Spleen (tissue), 11 donors: ENCODE measurements around the gene MT3. TPM values are rescaled to one million over a fixed set of nuclear protein-coding genes. Genes with fewer than 3 reads are reported as not detected.

Experiments used
- DNase-seq: peaks from one replicate; pipeline ENCODE4 v3.0.0-alpha.2; 2020
- H3K27ac ChIP-seq, 8 donors: fragments of 200-600 bp; sonication (generic) in 7 of 8; 1 replicate in 4 of 8; 2 replicates in 4 of 8; pipeline versions ENCODE4 v1.5.0 to v1.8.0; 2016 to 2021; ENCODE audit warnings: inconsistent platforms in 4 of 8, mild to moderate bottlenecking in 4 of 8, moderate library complexity in 1 of 8
- H3K27me3 ChIP-seq, 7 donors: fragments of 200-600 bp; sonication (generic) in 6 of 7; replicated peaks in 1 of 7; 1 replicate in 4 of 7; 2 replicates in 3 of 7; pipeline versions ENCODE4 v1.5.0 to v1.8.0; 2016 to 2021; ENCODE audit warnings: inconsistent platforms in 3 of 7, mild to moderate bottlenecking in 1 of 7
- H3K36me3 ChIP-seq, 6 donors: fragments of 200-600 bp; sonication (generic) in 5 of 6; 1 replicate in 4 of 6; 2 replicates in 2 of 6; pipeline versions ENCODE4 v1.5.0 to v1.8.0; 2016 to 2021; ENCODE audit warnings: inconsistent platforms in 2 of 6
- H3K4me1 ChIP-seq, 6 donors: fragments of 200-600 bp; sonication (generic) in 5 of 6; 1 replicate in 3 of 6; 2 replicates in 3 of 6; pipeline versions ENCODE4 v1.5.0 to v1.8.0; 2016 to 2021; ENCODE audit warnings: inconsistent platforms in 3 of 6
- H3K4me3 ChIP-seq, 8 donors: fragments of 200-600 bp; sonication (generic) in 7 of 8; 1 replicate in 4 of 8; 2 replicates in 4 of 8; pipeline versions ENCODE4 v1.5.0 to v1.8.0; 2016 to 2021; ENCODE audit warnings: inconsistent platforms in 4 of 8, mild to moderate bottlenecking in 4 of 8, moderate library complexity in 2 of 8
- H3K9me3 ChIP-seq, 8 donors: fragments of 200-600 bp; sonication (generic) in 7 of 8; 1 replicate in 4 of 8; 2 replicates in 4 of 8; pipeline versions ENCODE4 v1.5.0 to v1.8.0; 2016 to 2021; ENCODE audit warnings: inconsistent platforms in 4 of 8
- CTCF ChIP-seq, 11 experiments: fragments of 200-600 bp in 7 of 11; fragments of 450-650 bp in 4 of 11; sonication (generic) in 4 of 11; IDR thresholded peaks in 8 of 11; conservative IDR thresholded peaks in 3 of 11; 1 replicate in 7 of 11; 2 replicates in 4 of 11; pipeline versions ENCODE4 v1.4.0 to v1.8.0; 2016 to 2021; ENCODE audit warnings: antibody characterized with exemption in 11 of 11, inconsistent platforms in 4 of 11, mild to moderate bottlenecking in 1 of 11
- POLR2A ChIP-seq, 3 donors: fragments of 450-650 bp; IDR thresholded peaks; one replicate each; pipeline ENCODE4 v1.5.1; 2017; ENCODE audit warnings: antibody characterized with exemption in 3 of 3, mild to moderate bottlenecking in 1 of 3
- POLR2AphosphoS5 ChIP-seq, 3 donors: sonication (generic); formaldehyde crosslinking; IDR thresholded peaks; one replicate each; pipeline ENCODE4 v1.5.1; 2017; ENCODE audit warnings: antibody characterized with exemption in 3 of 3
- WGBS, 5 donors: extraction: QIAGEN DNeasy Blood & Tissue Kit in 3 of 5; methylation state at CpG; one replicate each; pipeline versions ENCODE4 v1.1.5 to v1.1.7; 2013 to 2018; 5-methylcytosine and 5-hydroxymethylcytosine counted together
- intact Hi-C: fragments of 100-400 bp; cut with DNase I; formaldehyde crosslinking; loops from one replicate; pipeline ENCODE4 v1.15.0; 2023; ENCODE audit warnings: low total_unique reads
- polyA plus RNA-seq, 3 donors: library from polyadenylated mRNA; stranded (reverse); fragments of 200-250 nt; gene quantifications; one replicate each; pipeline ENCODE4 v1.2.1, GENCODE V29; 2013
- total RNA-seq, 7 donors: library from RNA; depleted of rRNA in 3 of 7; stranded (reverse); fragments of >200 nt in 3 of 7; fragmentation: NEBNext Ultra II Directional in 4 of 7; extraction: Animal tissue kit (Norgen Biotek cat#: 25700) in 4 of 7; gene quantifications; one replicate each; pipeline versions ENCODE4 v1.1.0 to v1.2.1, GENCODE V29; 2016 to 2021
- donor health status: healthy with polysubstance abuse.
- donor health status: DM: no; HTN: no; CAD: no; lungs with moderate emphysema.
- donor health status: DM: no; HTN: no; CAD: no.
- donor health status: Bipolar disorder and iron deficiency.
- donor health status: healthy.
- donor health status: DM: no; HTN: no; CAD: no.
- donor health status: DM: yes; HTN: yes; CAD: no.

Gene MT3
- total and polyA plus RNA-seq, 10 donors, result 0.77 to 11.5 (median 1.5) TPM; not detected in 7

GRCh38 chr16:56560447-56560846, 28.9 kb upstream of the MT3 start:
- no peaks in the 10 kb centered on the region for H3K36me3 ChIP-seq
- no peaks in the 10 kb centered on the region for H3K4me1 ChIP-seq
- intact Hi-C loops, result no loop called here
- no peak for DNase-seq
- 41 to 82% (median 73%) methylated on average over 1 of the region's 1 CpG for WGBS, 5 donors
- H3K4me3 ChIP-seq, result no peak overlapping the region
- no peak overlapping the region for H3K27ac ChIP-seq
- H3K27me3 ChIP-seq, result peaks cover 0 to 23% (median 0%) of the 10 kb centered on the region in 7 donors
- H3K9me3 ChIP-seq, result no peaks in the 10 kb centered on the region
- TF ChIP-seq POLR2AphosphoS5 (IDR thresholded peaks at IDR 0.05) (no peak), POLR2A (IDR thresholded peaks at IDR 0.05) (no peak), CTCF (IDR thresholded peaks at IDR 0.05 in 8 of 11, conservative IDR thresholded peaks at IDR 0.05 in 3 of 11) (no peak)

GRCh38 chr16:56561126-56561525, 28.2 kb upstream of the MT3 start:
- H3K4me3 ChIP-seq, result no peak overlapping the region
- 74 to 91% (median 84%) methylated on average over 1 of the region's 1 CpG for WGBS, 5 donors
- TF ChIP-seq POLR2AphosphoS5 (IDR thresholded peaks at IDR 0.05) (no peak), POLR2A (IDR thresholded peaks at IDR 0.05) (no peak), CTCF (IDR thresholded peaks at IDR 0.05 in 8 of 11, conservative IDR thresholded peaks at IDR 0.05 in 3 of 11) (no peak)

GRCh38 chr16:56564793-56565477, 24.4 kb upstream of the MT3 start, which contains the start of gene MT4:
TSS of gene MT4 (plus strand) at chr16:56565073. CDS start at chr16:56565129, 56 bp downstream.
- H3K9me3 ChIP-seq, result no peaks in the 10 kb centered on the region
- H3K27me3 ChIP-seq, result peaks cover 0 to 5% (median 0%) of the 10 kb centered on the region in 7 donors
- no peak within 1 kb of the TSS for H3K27ac ChIP-seq
- H3K4me1 ChIP-seq, result no peaks in the 10 kb centered on the region
- WGBS, 5 donors, result 83 to 93% (median 86%) methylated on average over 9 to 12 of the region's 12 CpGs
- no peak within 1 kb of the TSS for H3K4me3 ChIP-seq
- H3K36me3 ChIP-seq, result no peaks in the 10 kb centered on the region
- intact Hi-C loops, result no loop called here
- no peak for DNase-seq
- no peak for TF ChIP-seq CTCF (IDR thresholded peaks at IDR 0.05 in 8 of 11, conservative IDR thresholded peaks at IDR 0.05 in 3 of 11)
- TF ChIP-seq POLR2AphosphoS5 (IDR thresholded peaks at IDR 0.05), result no peak

More at GRCh38 chr16:56561126-56561525, 28.2 kb upstream of the MT3 start:
- H3K36me3 ChIP-seq, result no peaks in the 10 kb centered on the region
- intact Hi-C loops, result no loop called here
- no peaks in the 10 kb centered on the region for H3K9me3 ChIP-seq
- DNase-seq, result no peak
- H3K4me1 ChIP-seq, result no peaks in the 10 kb centered on the region
- peaks cover 0 to 17% (median 0%) of the 10 kb centered on the region in 7 donors for H3K27me3 ChIP-seq
- no peak overlapping the region for H3K27ac ChIP-seq

- intact Hi-C loops, result no loop called here
- DNase-seq, result no peak
- H3K4me3 ChIP-seq, result no peak overlapping the region
- no peak overlapping the region for H3K27ac ChIP-seq
- peaks cover 0 to under 1% (median 0%) of the 10 kb centered on the region in 7 donors for H3K27me3 ChIP-seq
- H3K9me3 ChIP-seq, result peaks cover 0 to 13% (median 7%) of the 10 kb centered on the region in 8 donors
- TF ChIP-seq POLR2A (IDR thresholded peaks at IDR 0.05) (no peak), CTCF (IDR thresholded peaks at IDR 0.05 in 8 of 11, conservative IDR thresholded peaks at IDR 0.05 in 3 of 11) (no peak), POLR2AphosphoS5 (IDR thresholded peaks at IDR 0.05) (no peak)
- WGBS, 5 donors, result 80 to 100% (median 100%) methylated on average over 1 of the region's 1 CpG
- H3K36me3 ChIP-seq, result no peaks in the 10 kb centered on the region
- no peaks in the 10 kb centered on the region for H3K4me1 ChIP-seq
These were observed 19.4 kb upstream of the MT3 start for GRCh38 chr16:56569971-56570370.
